Gastrocnemius medialis (tissue), 4 donors: Measurements from ENCODE around the gene KRTAP17-1. TPM values are rescaled to one million over a fixed set of nuclear protein-coding genes. Genes with fewer than 3 reads are reported as not detected.

Source experiments
- ATAC-seq, 2 donors: fragments of 150-250 bp; one replicate each; pipeline ENCODE4 v1.9.1; 2016
- DNase-seq, 2 donors: peaks; one replicate each; pipeline ENCODE4 v3.0.0-alpha.2; 2019
- H3K27ac ChIP-seq, 4 donors: fragments of 200-600 bp; sonication (generic); 1 replicate in 1 of 4; 2 replicates in 3 of 4; pipeline ENCODE4 v1.5.1; 2016 to 2018; ENCODE audit warnings: mild to moderate bottlenecking in 2 of 4, moderate library complexity in 1 of 4
- H3K27me3 ChIP-seq, 3 donors: fragments of 200-600 bp; sonication (generic) in 2 of 3; 1 replicate in 1 of 3; 2 replicates in 2 of 3; pipeline versions ENCODE4 v1.5.1 to v1.6.0; 2016 to 2019; ENCODE audit warnings: mild to moderate bottlenecking in 1 of 3, moderate library complexity in 1 of 3
- H3K36me3 ChIP-seq, 2 donors: fragments of 200-600 bp; sonication (generic) in 1 of 2; one replicate each; pipeline ENCODE4 v1.5.1; 2017 to 2018
- H3K4me1 ChIP-seq, 2 donors: fragments of 200-600 bp; sonication (generic) in 1 of 2; one replicate each; pipeline ENCODE4 v1.5.1; 2016 to 2017; ENCODE audit warnings: mild to moderate bottlenecking in 2 of 2
- H3K4me3 ChIP-seq, 4 donors: fragments of 200-600 bp; sonication (generic) in 3 of 4; 1 replicate in 1 of 4; 2 replicates in 3 of 4; pipeline ENCODE4 v1.5.1; 2016 to 2019; ENCODE audit warnings: mild to moderate bottlenecking in 2 of 4
- H3K9me3 ChIP-seq, 3 donors: fragments of 200-600 bp; sonication (generic) in 2 of 3; 1 replicate in 1 of 3; 2 replicates in 2 of 3; pipeline ENCODE4 v1.5.1; 2016 to 2019
- CTCF ChIP-seq, 5 experiments: fragments of 450-650 bp in 3 of 5; fragments of 200-600 bp in 2 of 5; sonication (generic) in 2 of 5; IDR thresholded peaks in 4 of 5; conservative IDR thresholded peaks in 1 of 5; 1 replicate in 4 of 5; 2 replicates in 1 of 5; pipeline ENCODE4 v1.5.1; 2016 to 2019; ENCODE audit warnings: antibody characterized with exemption in 5 of 5, mild to moderate bottlenecking in 3 of 5, moderate library complexity in 3 of 5
- POLR2A ChIP-seq, 2 donors: fragments of 450-650 bp; IDR thresholded peaks; one replicate each; pipeline ENCODE4 v1.6.1; 2017; ENCODE audit warnings: antibody characterized with exemption in 2 of 2, mild to moderate bottlenecking in 2 of 2, moderate library complexity in 2 of 2
- in situ Hi-C, 4 donors: fragments of 200-750 bp; cut with MboI; loops; one replicate each; pipeline versions ENCODE4 v1.15.0 to v1.8.0; 2017; ENCODE audit warnings: low sequenced_read_pairs in 4 of 4
- intact Hi-C: fragments of 100-400 bp; cut with DNase I; formaldehyde crosslinking; loops from one replicate; pipeline ENCODE4 v1.15.1; 2023; ENCODE audit warnings: low total_unique reads
- total RNA-seq, 4 donors: library from RNA; depleted of rRNA; stranded (reverse); fragments of >200 nt; gene quantifications; one replicate each; pipeline versions ENCODE4 v1.1.0 to v1.2.3, GENCODE V29; 2016

KRTAP17-1 gene
- total RNA-seq = not detected

GRCh38 chr17:41315204-41315794 is at the start of gene KRTAP17-1:
Gene KRTAP17-1, minus strand, starts transcription at chr17:41315710. Its CDS starts 60 bp downstream, at chr17:41315650.
- ATAC-seq (no peak), DNase-seq (no peak)
- TF ChIP-seq CTCF (IDR thresholded peaks at IDR 0.05 in 4 of 5, conservative IDR thresholded peaks at IDR 0.05 in 1 of 5) = no peak
- no peak for TF ChIP-seq POLR2A (IDR thresholded peaks at IDR 0.05)
- Histone ChIP-seq H3K4me1 (no peaks in the 10 kb centered on the region), H3K36me3 (no peaks in the 10 kb centered on the region), H3K4me3 (no peak within 1 kb of the TSS), H3K9me3 (peaks cover 0 to 4% (median 0%) of the 10 kb centered on the region in 3 donors), H3K27ac (no peak within 1 kb of the TSS), H3K27me3 (peaks cover 0 to 18% (median 5%) of the 10 kb centered on the region in 3 donors)
- intact Hi-C loops = no loop called here
- in situ Hi-C loops = loop anchor here in 1 of 4 donors (25.0 kb wide), 1 partner anchor 403 kb away; no protein-coding TSS in a partner anchor

- ATAC-seq (no peak), DNase-seq (no peak)
- TF ChIP-seq CTCF (IDR thresholded peaks at IDR 0.05 in 4 of 5, conservative IDR thresholded peaks at IDR 0.05 in 1 of 5) (no peak), POLR2A (IDR thresholded peaks at IDR 0.05) (no peak)
- Histone ChIP-seq H3K4me1 (no peaks in the 10 kb centered on the region), H3K9me3 (no peaks in the 10 kb centered on the region), H3K36me3 (no peaks in the 10 kb centered on the region), H3K27me3 (no peaks in the 10 kb centered on the region), H3K4me3 (no peak overlapping the region), H3K27ac (no peak overlapping the region)
- in situ Hi-C loops (no loop called here), intact Hi-C loops (no loop called here)
These were observed 48.4 kb upstream of the KRTAP17-1 start for GRCh38 chr17:41363881-41364280.

GRCh38 chr17:41360296-41360995 is 44.9 kb upstream of the KRTAP17-1 start:
- intact Hi-C loops = no loop called here
- no peaks in the 10 kb centered on the region for H3K9me3 ChIP-seq
- H3K4me3 ChIP-seq = no peak overlapping the region
- in situ Hi-C loops = no loop called here
- no peak overlapping the region for H3K27ac ChIP-seq
- ATAC-seq = no peak
- no peaks in the 10 kb centered on the region for H3K27me3 ChIP-seq
- DNase-seq = no peak
- no peaks in the 10 kb centered on the region for H3K36me3 ChIP-seq
- no peak for TF ChIP-seq CTCF (IDR thresholded peaks at IDR 0.05 in 4 of 5, conservative IDR thresholded peaks at IDR 0.05 in 1 of 5)
- TF ChIP-seq POLR2A (IDR thresholded peaks at IDR 0.05) = no peak
- H3K4me1 ChIP-seq = no peaks in the 10 kb centered on the region

- in situ Hi-C loops = no loop called here
- intact Hi-C loops = no loop called here
- Histone ChIP-seq H3K4me3 (no peak overlapping the region), H3K36me3 (no peaks in the 10 kb centered on the region), H3K27ac (no peak overlapping the region), H3K27me3 (no peaks in the 10 kb centered on the region), H3K4me1 (no peaks in the 10 kb centered on the region), H3K9me3 (no peaks in the 10 kb centered on the region)
- DNase-seq = no peak
- TF ChIP-seq POLR2A (IDR thresholded peaks at IDR 0.05) (no peak), CTCF (IDR thresholded peaks at IDR 0.05 in 4 of 5, conservative IDR thresholded peaks at IDR 0.05 in 1 of 5) (no peak)
- ATAC-seq = no peak
These were observed 39.0 kb upstream of the KRTAP17-1 start for GRCh38 chr17:41354536-41354935.
